GM19238 (cell line): ENCODE data around the gene EFCAB12.
A peak's percentile ranks its signal among the peaks of the same experiment; 100 is the strongest.

Source experiments
- DNase-seq: peaks from one replicate; pipeline ENCODE4 v3.0.0; 2011; ENCODE audit warnings: low spot score; ENCODE audit not compliant: insufficient read length

Gene EFCAB12

DNA sequence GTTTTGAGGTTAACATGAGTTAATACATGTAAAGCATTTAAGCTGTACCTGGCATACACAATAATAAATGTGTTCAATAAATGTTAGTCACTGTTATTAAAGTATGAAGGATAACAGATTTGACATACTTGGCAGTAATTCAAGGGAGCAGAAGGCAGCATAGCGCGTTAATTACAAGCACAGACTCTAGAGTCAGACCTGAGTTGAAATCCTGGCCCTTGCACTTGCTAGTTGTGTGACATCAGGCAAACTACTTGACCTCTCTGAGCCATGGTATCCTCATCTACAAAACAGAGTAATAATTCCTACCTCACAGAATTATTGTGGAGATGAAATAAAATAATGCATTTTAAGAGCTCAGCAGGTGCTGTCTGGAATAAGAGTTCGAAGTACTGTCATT, 17.0 kb upstream of the EFCAB12 start:
- no peak for DNase-seq

DNA sequence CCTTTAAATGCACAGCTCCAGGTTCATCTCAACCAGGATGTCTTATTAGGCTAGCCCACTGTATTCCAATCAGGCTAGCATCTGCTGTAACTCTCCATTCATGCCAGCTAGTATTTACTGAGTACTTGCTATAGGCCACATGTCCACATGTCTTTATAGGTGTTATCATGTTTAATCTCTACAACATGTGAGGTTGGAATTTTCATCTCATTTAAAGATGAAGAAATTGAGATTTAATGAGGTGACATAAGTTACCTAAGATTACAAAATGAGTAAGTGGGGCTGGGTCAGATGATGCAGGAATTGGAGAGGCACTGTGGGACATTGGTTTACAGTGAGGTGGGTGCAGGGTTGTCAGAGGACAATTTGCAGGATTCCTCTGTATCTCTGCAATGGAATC, 14.5 kb upstream of the EFCAB12 start:
- no peak for DNase-seq

DNA sequence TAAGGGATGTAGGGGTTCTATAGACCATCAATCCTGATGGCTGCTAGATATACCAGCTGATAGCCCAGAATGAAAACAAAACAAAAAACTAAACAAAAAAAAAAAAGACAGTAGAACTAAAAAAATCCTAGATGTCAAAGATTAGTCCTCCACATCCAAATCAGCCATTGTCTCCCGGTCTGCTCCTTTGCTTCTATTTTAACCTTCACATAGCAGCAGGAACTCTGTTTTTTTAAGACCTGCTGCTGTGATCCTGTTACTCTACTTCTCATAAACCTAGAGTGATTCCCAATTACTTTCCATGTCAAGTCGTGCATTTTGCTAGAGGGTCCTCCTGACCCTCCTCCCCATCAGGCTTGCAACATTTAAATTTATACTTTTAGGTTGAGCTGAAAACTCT, 14.1 kb upstream of the EFCAB12 start:
- no peak for DNase-seq

DNA sequence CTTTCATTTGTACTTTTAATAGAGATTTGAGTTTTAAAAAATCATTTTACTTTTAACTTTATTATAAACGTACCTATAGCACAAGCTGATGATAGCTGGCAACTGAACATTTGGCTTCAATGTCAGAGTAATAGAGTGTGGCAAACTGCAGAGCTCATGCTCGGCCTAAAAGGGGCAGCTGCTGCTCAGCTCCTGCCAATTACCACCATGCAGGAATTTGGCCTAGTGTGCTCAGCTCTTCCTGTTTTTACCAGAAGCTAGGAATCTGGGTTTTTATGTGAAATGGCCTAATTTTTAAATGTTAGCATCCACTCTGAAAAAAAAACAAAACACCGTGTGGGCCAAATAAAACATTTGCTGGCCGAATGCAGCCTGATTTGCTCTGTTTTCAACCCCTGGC, 13.3 kb upstream of the EFCAB12 start:
- DNase-seq = no peak

DNA sequence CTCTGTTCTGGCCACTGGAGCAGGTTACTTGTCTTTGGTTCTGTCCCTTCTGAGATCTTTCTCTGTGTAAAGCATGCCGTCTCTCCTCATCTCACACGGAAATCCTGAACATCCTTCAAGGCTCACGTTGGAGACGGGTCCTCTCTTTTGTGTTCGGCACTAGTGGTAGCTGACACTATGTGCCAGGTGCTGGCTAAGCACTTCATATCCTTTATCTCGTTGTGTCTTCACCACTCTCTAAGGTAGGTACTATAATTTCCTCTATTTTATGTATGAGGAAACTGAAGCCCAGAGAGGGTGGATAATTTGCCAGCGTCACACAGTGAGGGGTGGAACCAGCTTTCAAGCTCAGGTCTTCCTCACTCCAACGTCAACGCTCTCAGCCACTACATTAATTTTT, 12.8 kb upstream of the EFCAB12 start:
- DNase-seq = no peak

DNA sequence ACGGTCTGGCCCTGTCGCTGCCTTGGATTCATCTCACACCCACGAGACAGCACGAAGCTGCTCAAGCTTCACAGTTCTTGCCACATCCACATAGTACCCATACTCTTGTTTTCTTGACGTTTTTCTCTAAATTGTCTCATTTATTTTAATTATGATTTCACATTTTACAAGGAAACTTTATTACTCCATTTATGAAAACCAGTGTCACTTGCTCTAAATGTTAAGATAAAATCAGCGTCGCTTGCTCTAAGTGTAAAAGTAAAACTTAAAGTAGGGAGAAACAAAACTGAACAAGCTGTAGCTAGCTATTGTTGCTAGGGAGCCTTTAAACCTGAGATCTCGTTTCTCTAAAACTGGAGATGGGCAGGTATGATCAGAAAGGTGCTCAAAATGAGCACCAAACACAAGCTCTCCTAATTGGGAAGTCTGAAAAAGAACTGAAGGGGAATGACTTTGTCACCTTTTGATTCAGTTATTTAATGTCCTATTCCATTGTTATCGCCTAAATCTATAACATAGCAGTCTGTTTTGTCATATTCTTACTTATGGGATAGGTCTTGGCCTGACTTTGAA, 12.3 kb upstream of the EFCAB12 start:
- DNase-seq = no peak

DNA sequence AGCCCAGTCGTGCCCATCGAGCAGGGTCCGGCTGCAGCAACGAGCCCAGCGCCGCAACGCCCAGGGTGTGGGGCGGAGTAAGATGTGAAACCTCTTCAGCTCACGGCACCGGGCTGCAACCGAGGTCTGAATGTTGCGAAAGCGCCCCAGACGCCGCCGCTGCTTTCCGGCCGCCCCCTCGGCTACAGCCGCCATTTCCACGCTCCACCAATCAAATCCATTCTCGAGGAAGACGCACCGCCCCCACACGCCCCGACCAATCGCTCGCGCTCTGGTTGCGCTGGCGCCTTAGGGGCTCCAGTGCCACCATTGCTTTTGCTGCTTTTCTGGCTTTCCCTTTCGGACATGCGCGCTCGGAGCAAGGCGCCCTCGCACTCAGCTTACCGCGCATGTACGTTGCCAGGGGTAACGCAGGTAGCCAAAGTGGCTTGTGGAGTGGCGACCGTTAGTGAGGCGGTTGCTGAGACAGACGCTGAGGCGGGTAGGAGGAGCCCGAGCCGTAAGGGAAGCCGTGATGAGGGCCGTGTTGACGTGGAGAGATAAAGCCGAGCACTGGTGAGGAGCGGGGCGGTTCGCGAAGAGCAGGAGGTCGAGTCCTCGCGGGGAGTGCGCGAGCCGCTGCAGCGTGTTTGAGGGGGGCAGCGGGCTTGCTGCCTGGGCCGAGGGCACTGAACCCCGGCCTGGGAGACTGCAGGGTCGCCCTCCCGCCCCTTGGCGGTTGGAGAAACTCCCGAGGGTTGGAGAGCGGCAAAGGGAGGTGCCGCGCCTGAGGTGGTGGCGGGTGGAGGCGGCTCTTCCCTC, 11.6 kb upstream of the EFCAB12 start, which contains the start of the genes IFT122 and MBD4:
Gene IFT122, plus strand, starts transcription at position 408 of the 801 bp plus-strand sequence. Its CDS starts 107 bp downstream, at position 515.
Gene MBD4, minus strand, starts transcription at position 132 of the 801 bp plus-strand sequence. Its CDS starts 115 bp downstream, at position 17.
- peak; percentile 93 for DNase-seq

DNA sequence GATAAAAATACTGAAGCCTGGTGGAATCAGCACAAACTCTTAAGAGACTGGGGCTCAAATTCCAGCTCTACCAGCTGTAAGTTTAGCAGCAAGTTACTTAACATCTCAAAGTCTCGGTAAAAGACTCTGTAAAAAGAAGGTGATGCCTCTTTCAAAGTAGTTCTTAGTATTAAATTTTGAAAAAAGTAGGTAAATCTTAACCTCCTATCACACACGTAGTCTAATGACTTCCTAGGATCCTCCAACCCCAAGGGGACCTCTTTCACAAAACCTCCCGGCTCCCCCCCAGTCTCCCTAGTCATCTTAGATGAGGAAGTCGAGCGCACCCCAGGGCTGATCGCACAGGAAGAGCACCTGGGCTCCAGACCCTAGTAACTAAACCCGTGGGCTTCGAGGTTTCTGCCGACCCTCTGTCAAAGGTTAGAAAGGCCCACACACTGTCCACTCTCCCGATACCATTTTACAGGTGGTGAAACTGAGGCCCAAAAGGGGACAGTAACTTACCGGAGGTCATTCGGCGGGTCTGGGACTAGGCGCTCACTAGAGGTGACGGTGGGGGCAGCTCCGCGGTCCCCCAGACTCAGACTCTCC, 10.9 kb upstream of the EFCAB12 start:
- peak; percentile 31 for DNase-seq

DNA sequence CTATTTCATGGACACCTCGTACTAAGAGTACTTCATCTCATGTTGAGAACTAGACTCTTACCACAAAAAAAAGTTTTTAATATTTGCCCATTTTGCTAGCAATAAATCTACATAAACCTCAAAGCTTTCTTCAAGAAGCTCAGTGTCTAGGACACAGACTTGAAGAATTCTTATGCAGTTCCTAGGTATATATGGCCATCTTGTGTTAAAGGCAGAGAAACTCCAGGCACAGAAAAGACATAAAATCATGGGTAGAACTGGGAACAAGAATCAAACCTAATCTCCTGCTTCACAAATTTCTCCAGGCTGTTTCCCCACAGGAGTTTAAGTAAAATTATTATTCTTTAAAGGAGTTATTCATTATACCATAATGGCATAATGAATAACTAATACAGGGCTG, 6.9 kb upstream of the EFCAB12 start:
- DNase-seq = no peak

DNA sequence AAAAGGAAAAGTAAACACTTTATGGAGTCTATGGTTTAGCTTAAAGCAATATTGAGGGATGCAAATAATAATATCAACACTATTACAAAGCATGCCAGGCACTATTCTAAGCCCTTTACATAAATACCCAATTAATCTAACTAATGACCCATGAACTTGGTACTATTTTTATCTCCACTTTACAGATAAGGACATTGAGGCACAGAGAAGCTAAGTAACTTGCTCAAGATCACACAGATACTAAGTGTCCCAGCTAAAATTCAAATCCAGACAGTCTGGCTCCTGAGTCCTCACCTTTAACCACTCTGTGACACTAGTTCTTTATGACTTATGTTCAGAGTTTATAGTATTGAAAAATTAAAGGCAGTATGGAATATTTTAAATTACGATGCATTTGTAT, 5.7 kb upstream of the EFCAB12 start:
- DNase-seq = no peak

DNA sequence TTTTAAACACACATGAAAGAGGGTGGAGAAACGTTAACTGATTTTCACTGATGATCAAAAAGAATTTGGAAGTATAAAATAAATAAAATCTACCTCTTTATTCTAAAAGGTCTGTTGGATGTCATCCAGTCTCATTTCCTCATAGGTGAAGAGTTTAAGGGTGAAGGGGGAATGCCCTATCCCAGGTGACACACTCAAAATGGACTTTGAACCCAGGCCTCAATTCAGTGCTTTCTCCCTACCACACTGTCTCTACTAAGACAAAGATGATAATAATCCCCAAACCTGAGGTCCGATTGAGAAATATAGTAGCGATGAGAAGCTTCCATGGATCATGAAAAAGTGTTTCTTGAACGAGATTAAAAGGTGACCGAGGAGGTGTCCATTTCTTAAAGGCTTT, 5.1 kb upstream of the EFCAB12 start:
- no peak for DNase-seq

DNA sequence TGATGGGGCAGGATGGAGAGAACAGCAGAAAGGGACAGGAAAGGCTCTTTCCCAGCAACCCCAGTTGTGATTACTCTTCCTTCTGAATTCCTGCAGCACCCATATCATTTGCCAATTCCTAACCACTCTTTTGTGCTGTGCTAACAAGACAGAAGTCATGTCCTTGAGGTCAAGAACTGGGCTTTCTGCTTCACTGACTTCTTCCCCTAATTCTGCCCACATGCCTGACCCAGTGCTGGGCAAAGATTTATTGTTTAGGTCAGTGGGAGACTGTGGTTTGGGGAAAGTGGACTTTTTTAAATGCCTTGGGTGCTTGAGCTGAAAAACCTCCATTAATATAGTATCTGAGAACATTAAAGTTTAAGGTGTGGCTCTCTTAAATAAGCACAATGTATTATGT, 4.2 kb upstream of the EFCAB12 start:
- DNase-seq = no peak

DNA sequence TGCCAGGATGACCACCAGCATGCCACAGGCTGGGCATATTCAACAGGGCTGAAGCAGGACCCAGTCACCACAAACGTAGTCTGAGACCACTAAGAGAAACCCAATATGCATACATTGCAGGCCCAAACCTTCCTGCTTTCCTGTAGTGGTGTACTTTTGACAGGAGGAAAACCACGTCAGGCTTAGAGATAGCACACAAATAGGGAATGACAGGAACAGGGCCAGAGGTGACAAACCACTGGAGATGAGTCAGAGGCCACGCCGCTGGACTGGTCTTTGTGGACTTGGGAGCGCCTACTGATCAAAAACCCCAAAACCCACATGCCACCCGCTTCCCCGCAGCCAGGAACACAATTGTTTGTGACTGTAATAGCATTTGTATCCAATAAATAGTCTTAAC, 3.6 kb upstream of the EFCAB12 start:
- DNase-seq = no peak

DNA sequence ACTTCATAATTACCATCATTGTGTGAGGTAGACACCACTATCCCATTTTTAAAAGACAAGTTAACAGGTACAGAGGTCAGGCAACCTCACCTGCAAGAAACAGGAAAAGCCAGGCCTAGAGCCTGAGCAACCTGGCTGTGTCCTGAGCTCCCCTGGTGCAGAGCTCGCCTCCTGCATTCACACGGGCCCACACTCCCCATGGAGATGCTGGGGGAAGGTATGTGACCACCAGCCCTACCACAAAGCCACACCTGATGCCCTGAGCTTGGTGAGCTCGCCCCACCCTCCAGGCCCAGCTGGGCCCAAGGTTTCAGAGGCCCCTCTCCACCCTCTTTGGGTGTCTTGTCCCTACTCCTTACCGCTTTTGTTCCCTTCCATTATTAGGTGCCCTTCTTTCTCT, 1.2 kb upstream of the EFCAB12 start:
- DNase-seq = no peak

DNA sequence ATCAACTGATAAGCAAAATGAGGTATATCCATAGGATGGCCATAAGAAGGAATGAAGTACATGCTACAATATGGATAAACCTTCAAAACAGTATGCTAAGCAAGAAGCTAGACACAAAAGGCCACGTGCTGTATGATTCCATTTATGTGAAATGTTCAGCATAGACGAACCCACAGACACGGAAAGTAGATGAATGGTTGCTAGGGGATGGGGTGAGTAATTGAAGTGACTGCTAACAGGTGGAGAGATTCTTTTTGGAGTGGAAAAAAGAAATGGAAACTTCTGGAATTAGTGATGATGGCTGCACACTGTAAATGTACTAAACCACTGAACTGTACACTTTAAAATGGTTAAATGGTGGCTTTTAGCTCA, 630 bp upstream of the EFCAB12 start:
- DNase-seq = no peak

DNA sequence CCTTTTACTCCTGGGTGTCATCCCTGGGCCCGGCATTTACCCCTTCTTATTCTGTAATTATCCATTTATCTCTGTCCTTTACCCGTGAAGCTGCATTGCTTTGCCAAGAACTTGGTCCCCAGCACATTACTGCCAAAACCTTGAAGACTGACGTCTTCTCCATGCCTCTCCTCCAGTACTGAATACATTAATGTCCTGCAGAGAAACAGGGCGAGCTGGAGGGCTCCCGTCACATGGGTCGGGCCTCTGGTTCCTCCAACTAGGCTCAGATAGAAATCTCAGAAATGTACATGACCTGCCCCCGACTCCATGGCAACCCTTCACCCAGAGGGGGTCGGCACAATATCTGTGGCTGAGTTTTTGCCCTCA, 445 bp downstream of the EFCAB12 start:
- DNase-seq = no peak

DNA sequence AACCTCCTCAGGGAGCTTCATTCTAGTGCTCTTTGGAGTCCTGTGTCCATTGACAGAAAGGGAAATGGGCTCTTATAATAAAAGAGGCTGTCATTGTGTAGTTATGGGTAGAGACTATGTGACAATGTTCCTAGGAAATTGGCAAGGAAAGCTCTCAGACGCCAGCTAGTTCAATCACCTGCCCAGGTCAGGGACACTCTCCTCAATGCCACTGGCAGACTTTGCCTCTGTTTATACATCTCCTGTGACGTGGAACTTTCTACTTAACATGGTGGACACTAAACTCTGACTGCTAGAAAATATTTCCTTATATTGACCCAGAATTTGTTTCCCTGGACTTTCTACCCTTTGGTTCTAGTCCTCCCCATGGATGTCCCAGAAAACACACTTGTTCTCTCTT, 2.8 kb downstream of the EFCAB12 start:
- no peak for DNase-seq

DNA sequence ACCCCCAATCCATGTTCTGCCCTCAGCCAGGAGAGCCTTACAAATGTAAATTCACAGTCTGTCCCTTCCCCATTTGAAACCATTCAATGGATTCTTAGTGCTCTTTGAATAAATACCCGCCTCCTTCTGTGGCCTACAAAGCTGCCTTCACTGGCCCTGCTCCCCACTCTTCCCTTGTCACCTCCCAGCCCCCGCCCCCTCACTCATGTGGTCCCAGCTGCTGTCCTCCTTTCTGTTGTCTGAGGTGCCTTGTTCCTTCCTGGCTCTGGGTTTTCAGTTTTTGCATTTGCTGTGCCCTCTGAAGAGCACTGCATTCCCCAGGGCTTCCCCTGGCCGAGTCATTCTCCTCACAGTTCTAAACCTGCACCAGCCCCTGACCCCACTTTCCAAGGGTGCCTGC, 3.2 kb downstream of the EFCAB12 start:
- no peak for DNase-seq

DNA sequence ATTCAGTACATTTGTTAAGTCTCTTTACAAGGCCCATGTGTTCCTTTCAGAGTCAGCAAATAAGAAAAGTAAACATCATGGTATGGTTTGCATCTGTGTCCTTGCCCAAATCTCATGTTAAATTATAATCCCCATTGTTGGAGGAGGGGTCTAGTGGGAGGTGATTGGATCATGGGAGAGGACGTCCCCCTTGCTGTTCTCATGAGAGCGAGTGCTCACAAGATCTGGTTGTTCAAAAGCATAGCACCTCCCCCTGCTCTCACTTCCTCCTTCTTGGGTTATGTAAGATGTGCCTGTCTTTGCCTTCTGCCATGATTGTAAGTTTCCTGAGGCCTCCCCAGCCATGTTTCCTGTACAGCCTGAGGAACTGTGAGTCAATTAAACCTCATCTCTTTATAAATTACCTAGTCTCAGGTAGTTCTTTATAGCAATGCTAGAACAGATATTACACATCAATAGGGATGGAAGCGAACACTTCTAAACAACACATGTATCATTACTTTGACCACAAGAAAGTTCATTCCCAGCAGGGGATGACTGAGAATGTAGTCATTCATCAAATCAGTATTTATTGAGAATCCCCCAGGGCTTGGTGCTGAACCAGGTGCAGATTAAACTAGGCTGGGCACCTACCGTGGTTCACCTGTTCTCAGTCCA, 4.1 kb downstream of the EFCAB12 start:
- no peak for DNase-seq

DNA sequence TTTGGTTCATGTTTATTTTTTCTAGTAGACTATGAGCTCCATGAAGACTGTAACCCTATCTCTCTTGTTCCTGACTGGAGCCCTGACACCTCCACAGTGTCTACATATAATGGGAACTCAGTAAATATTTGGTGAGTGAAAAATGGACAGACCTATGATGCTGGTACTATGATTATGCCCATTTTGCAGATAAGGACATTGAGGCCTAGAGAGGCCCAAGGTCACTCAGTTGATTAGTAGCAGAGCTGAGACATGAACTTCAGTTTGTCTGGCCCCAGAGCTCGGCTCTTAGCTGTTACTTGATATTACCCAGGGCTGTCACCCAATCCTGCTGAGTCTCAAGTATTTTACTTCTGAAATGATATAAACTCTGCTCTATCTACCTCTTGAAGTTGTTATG, 5.5 kb downstream of the EFCAB12 start:
- DNase-seq = no peak

DNA sequence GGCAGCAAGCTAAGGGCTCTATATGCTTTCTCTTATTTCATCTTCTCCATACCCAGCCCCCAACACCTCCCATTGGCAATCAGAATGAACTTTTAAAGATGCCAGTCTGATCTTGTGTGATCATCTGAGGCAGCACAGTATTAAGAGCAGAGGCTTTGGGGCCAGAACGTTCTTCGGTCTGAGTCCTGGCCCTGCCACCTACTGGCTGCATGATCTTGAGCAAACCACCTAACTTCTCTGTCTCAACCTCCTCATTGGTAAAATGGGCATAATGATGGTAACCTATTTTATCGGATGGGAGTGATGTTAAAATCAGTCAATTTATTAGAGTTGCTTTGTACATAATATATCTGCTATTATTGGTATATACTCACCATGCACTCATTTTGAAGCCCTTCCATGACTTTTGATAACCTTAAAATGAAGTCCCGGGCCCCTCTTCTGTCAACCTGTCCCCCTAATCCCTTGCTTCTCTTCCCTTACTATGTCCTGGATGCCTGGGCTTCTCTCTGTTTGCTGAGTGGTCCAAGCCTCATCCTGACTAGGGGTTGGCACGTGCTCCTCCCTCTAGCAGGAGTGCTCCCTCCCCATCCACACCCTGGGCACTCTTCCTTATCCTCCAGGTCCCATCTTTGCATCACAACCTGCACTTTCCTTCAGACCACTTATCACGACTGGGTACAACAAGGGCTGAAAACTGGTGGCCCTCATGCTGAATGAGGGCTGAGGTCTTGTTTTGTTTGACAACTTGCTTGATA, 6.3 kb downstream of the EFCAB12 start:
- no peak for DNase-seq
